Chondrocyte (in vitro differentiated cells): ENCODE results near the gene EYS. TPM values are rescaled to one million over a fixed set of nuclear protein-coding genes. Genes with fewer than 3 reads are reported as not detected.

Experiments used
- DNase-seq: peaks from one replicate; pipeline ENCODE4 v3.0.0; 2021; ENCODE audit warnings: mixed read lengths, low spot score
- H3K27ac Mint-ChIP-seq: one replicate; pipeline ENCODE4 v1.8.0; 2021; ENCODE audit warnings: mild to moderate bottlenecking, moderate library complexity, mixed read lengths; ENCODE audit not compliant: unreplicated experiment
- H3K27me3 Mint-ChIP-seq: 2 replicates; pipeline ENCODE4 v1.8.0; 2021; ENCODE audit warnings: low read depth, mixed read lengths
- H3K36me3 Mint-ChIP-seq: 2 replicates; pipeline ENCODE4 v1.8.0; 2021; ENCODE audit warnings: low read depth, mixed read lengths
- H3K4me1 Mint-ChIP-seq: 2 replicates; pipeline ENCODE4 v1.8.0; 2021; ENCODE audit warnings: low read depth, mild to moderate bottlenecking, mixed read lengths
- H3K4me3 Mint-ChIP-seq: one replicate; pipeline ENCODE4 v1.8.0; 2021; ENCODE audit warnings: mild to moderate bottlenecking, moderate library complexity, mixed read lengths; ENCODE audit not compliant: unreplicated experiment
- H3K9me3 Mint-ChIP-seq: 2 replicates; pipeline ENCODE4 v1.8.0; 2021; ENCODE audit warnings: low read depth, mixed read lengths
- total RNA-seq: library from RNA; stranded (reverse); gene quantifications from 3 replicates; pipeline ENCODE4 v1.2.1, GENCODE V29; 2021
- TF ChIP-seq, protein P1 (sequence below): fragments of 200-600 bp; sonication (generic); IDR thresholded peaks from 2 replicates; pipeline ENCODE4 v1.5.0; 2021; ENCODE audit warnings: antibody characterized with exemption, mild to moderate bottlenecking, moderate library complexity

The EYS gene
- total RNA-seq, 1 donor from 2014 or later: not detected

DNA sequence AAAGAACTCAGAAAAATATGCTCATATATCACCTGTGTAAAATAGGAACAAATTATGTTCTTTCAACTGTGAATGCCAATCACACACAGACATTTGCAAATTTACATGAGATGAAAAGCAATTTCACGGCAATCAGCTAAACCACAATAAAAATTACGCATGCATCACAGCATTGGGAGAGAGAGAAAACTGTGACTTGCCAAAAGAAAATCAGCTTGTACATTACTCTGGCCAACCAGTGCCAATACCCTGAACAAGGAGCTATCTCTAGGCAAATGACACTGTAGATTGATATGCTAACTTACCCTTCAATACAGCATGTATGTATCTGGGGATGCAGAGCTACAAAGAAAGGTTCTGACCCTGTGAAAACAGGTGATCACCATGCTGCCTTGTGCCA, 515.6 kb downstream of the EYS start:
- Mint-ChIP-seq H3K4me1 (no peaks in the 10 kb centered on the region), H3K27me3 (peaks cover 6% of the 10 kb centered on the region), H3K27ac (no peak overlapping the region), H3K36me3 (no peaks in the 10 kb centered on the region), H3K9me3 (no peaks in the 10 kb centered on the region), H3K4me3 (no peak overlapping the region)
- TF ChIP-seq, protein P1, sequence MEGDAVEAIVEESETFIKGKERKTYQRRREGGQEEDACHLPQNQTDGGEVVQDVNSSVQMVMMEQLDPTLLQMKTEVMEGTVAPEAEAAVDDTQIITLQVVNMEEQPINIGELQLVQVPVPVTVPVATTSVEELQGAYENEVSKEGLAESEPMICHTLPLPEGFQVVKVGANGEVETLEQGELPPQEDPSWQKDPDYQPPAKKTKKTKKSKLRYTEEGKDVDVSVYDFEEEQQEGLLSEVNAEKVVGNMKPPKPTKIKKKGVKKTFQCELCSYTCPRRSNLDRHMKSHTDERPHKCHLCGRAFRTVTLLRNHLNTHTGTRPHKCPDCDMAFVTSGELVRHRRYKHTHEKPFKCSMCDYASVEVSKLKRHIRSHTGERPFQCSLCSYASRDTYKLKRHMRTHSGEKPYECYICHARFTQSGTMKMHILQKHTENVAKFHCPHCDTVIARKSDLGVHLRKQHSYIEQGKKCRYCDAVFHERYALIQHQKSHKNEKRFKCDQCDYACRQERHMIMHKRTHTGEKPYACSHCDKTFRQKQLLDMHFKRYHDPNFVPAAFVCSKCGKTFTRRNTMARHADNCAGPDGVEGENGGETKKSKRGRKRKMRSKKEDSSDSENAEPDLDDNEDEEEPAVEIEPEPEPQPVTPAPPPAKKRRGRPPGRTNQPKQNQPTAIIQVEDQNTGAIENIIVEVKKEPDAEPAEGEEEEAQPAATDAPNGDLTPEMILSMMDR: no peak
- no peak for DNase-seq

DNA sequence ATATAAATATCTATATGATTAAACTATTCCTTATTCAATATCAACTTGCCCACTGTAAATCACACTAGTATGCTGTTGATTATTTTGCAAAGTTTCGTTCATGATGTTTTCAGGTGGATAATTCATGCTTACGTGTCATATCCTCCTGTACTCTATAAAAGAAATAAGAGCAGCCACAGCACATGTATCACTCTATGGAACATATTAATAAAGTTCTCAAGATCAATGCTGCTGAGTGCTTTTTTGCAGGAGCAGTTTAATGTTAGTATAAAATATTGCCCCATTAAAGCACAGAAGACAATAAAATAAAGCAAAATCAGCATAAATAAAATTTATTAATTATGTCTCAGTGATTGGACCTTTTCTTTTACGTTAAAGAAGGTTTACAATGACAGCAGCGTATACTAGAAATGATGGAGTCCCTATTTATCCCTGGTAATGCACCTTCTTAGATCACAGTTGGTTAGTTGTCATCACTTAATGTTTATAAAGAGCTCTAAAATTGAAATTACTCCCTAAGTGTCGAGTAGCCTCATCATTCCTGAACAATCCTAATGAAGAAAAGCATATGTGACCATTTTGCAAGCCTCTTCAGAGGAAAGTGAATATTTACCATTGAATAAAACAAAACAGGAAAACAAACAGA, 517.7 kb downstream of the EYS start:
- H3K4me1 Mint-ChIP-seq: no peaks in the 10 kb centered on the region
- no peak overlapping the region for H3K27ac Mint-ChIP-seq
- H3K9me3 Mint-ChIP-seq: no peaks in the 10 kb centered on the region
- peaks cover 6% of the 10 kb centered on the region for H3K27me3 Mint-ChIP-seq
- DNase-seq: no peak
- H3K4me3 Mint-ChIP-seq: no peak overlapping the region
- no peaks in the 10 kb centered on the region for H3K36me3 Mint-ChIP-seq
- TF ChIP-seq, protein P1: no peak

DNA sequence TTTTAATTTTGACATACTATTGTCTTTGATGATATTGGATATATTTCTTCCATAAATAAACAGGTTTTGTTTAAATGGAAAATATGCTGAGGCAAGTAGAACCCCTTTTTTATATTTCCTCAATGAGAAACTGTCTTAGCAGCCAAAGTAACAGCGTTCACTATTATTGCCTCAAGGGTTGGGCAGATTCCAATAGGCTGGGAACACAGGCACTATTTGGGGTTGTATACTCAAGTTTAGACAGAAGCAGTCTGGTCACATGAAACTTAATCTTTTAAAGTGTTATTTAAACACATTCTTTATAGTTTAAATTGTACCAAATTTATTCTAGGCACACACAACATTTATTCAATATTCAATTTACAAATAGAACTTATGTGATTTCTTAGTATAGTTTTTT, 520.2 kb downstream of the EYS start:
- Mint-ChIP-seq H3K27ac (no peak overlapping the region), H3K9me3 (no peaks in the 10 kb centered on the region), H3K36me3 (no peaks in the 10 kb centered on the region), H3K4me3 (no peak overlapping the region), H3K27me3 (peaks cover 6% of the 10 kb centered on the region), H3K4me1 (no peaks in the 10 kb centered on the region)
- no peak for DNase-seq
- TF ChIP-seq, protein P1: no peak

DNA sequence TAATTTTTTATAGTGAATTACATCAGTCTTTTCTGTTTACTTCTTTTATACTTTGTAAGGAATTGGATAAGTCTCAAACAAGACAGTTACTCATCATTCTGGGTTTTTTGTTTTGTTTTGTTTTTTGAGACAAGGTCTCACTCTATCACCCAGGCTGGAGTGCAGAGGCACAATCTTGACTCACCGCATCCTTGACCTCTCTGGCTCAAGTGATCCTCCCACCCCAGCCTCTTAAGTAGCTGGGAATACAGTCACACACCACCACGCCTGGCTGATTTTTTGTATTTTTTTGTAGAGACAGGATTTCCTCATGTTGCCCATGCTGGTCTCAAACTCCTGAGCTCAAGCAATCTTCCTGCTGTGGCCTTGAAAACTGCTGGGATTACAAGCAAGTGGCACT, 524.3 kb downstream of the EYS start:
- TF ChIP-seq, protein P1: no peak
- H3K4me3 Mint-ChIP-seq: no peak overlapping the region
- DNase-seq: no peak
- peaks cover 1% of the 10 kb centered on the region for H3K27me3 Mint-ChIP-seq
- no peak overlapping the region for H3K27ac Mint-ChIP-seq
- H3K4me1 Mint-ChIP-seq: no peaks in the 10 kb centered on the region
- no peaks in the 10 kb centered on the region for H3K36me3 Mint-ChIP-seq
- no peaks in the 10 kb centered on the region for H3K9me3 Mint-ChIP-seq

DNA sequence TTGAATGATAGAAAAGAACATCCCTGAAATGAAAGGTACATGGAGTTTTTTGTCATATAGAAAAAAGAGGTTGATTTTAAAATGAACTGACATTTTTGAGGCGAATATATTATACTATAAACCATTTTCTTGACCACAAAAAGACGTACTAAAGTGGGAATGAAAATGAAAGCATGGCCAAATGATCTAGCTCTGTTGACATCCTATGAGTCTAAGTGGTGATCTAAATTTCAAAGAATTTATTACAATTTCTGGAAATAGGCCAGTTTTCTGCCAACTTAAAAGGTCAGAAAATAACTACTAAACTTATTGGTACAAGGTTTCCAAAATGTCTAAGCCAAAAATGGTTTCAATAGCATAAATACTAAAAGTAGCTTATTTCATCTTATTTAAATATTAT, 536.8 kb downstream of the EYS start:
- no peaks in the 10 kb centered on the region for H3K4me1 Mint-ChIP-seq
- DNase-seq: no peak
- TF ChIP-seq, protein P1: no peak
- H3K27ac Mint-ChIP-seq: no peak overlapping the region
- peaks cover 2% of the 10 kb centered on the region for H3K27me3 Mint-ChIP-seq
- H3K4me3 Mint-ChIP-seq: no peak overlapping the region
- no peaks in the 10 kb centered on the region for H3K9me3 Mint-ChIP-seq
- H3K36me3 Mint-ChIP-seq: no peaks in the 10 kb centered on the region
